Neural cell (in vitro differentiated cells): ENCODE measurements around the gene RNF223.

Experiments used
- EP300 ChIP-seq: fragments of 450-650 bp; conservative IDR thresholded peaks from 2 replicates; pipeline ENCODE4 v1.6.1; 2014; ENCODE audit warnings: antibody characterized with exemption, mild to moderate bottlenecking, moderate library complexity; ENCODE audit not compliant: poor library complexity, severe bottlenecking
- EZH2 ChIP-seq: fragments of 200-600, 300-800 bp; shearing (Covaris generic), sonication (generic); IDR thresholded peaks from 2 replicates; pipeline ENCODE4 v1.6.1; 2014; ENCODE audit warnings: antibody characterized with exemption, low read length, borderline replicate concordance, mild to moderate bottlenecking; ENCODE audit not compliant: insufficient read depth, poor library complexity, severe bottlenecking
- MXI1 ChIP-seq: fragments of 450-650 bp; conservative IDR thresholded peaks from 2 replicates; pipeline ENCODE4 v1.6.1; 2014; ENCODE audit warnings: antibody characterized with exemption, mild to moderate bottlenecking; ENCODE audit not compliant: poor library complexity, severe bottlenecking
- POLR2AphosphoS5 ChIP-seq: IDR thresholded peaks from 2 replicates; pipeline ENCODE4 v1.6.1; 2012
- SMC3 ChIP-seq: fragments of 450-650 bp; conservative IDR thresholded peaks from 2 replicates; pipeline ENCODE4 v1.6.1; 2014; ENCODE audit warnings: antibody characterized with exemption, mild to moderate bottlenecking, moderate library complexity; ENCODE audit not compliant: poor library complexity
- TAF1 ChIP-seq: IDR thresholded peaks from 2 replicates; pipeline ENCODE4 v1.6.1; 2012; ENCODE audit warnings: low read depth
- TF ChIP-seq, protein P1 (sequence below): fragments of 450-650 bp; IDR thresholded peaks from 2 replicates; pipeline ENCODE4 v1.5.1; 2014; ENCODE audit warnings: antibody characterized with exemption, mild to moderate bottlenecking, moderate library complexity; ENCODE audit not compliant: poor library complexity, severe bottlenecking

DNA sequence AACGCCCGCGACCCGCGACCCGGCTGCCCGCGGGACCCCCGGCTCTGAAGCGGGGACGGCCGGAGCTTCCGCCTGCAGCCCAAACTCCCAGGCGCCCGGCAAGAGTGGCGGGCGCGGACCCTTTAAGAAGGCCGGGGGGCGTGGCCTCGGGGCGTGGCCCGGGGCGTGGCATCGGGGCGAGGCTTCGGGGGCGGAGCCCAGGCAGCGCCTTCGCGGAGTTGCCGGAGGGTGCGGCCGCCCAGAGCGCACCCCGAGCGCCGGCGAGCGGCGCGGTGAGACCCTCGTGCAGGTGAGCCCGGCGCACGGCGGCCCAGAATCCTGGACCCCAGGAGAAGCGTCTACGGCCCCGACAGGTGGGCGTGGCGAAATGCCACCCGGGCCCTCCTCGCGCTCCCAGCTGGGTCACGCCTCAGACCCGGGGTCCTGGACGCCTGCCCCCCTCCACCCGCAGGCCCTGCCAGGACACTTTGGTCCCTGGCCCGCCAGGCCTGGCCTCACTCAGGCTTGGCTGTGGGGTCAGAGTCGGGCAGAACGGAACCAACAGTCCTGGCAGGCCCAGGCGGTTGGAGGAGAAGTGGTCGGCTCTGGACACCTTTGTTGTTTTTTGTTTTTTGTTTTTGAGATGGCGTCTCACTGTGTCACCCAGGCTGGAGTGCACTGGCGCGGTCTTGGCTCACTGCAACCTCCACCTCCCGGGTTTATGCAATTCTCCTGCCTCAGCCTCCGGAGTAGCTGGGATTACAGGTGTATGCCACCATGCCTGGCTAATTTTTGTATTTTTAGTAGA, 14.4 kb downstream of the RNF223 start:
- no peak for TF ChIP-seq POLR2AphosphoS5
- TF ChIP-seq TAF1, result no peak
- TF ChIP-seq, protein P1, sequence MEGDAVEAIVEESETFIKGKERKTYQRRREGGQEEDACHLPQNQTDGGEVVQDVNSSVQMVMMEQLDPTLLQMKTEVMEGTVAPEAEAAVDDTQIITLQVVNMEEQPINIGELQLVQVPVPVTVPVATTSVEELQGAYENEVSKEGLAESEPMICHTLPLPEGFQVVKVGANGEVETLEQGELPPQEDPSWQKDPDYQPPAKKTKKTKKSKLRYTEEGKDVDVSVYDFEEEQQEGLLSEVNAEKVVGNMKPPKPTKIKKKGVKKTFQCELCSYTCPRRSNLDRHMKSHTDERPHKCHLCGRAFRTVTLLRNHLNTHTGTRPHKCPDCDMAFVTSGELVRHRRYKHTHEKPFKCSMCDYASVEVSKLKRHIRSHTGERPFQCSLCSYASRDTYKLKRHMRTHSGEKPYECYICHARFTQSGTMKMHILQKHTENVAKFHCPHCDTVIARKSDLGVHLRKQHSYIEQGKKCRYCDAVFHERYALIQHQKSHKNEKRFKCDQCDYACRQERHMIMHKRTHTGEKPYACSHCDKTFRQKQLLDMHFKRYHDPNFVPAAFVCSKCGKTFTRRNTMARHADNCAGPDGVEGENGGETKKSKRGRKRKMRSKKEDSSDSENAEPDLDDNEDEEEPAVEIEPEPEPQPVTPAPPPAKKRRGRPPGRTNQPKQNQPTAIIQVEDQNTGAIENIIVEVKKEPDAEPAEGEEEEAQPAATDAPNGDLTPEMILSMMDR, result peak; percentile 42
- no peak for TF ChIP-seq EZH2
- TF ChIP-seq SMC3, result no peak
- no peak for TF ChIP-seq MXI1
- no peak for TF ChIP-seq EP300
